ENCODE data around the gene CCL11. TPM values are rescaled to one million over a fixed set of nuclear protein-coding genes. Genes with fewer than 3 reads are reported as not detected.

CCL11 gene
- total and polyA plus RNA-seq, 2 of the 8 experiments (the other 6 are each of a cell fraction or from before 2014, with no cell fraction given), result not detected

DNA sequence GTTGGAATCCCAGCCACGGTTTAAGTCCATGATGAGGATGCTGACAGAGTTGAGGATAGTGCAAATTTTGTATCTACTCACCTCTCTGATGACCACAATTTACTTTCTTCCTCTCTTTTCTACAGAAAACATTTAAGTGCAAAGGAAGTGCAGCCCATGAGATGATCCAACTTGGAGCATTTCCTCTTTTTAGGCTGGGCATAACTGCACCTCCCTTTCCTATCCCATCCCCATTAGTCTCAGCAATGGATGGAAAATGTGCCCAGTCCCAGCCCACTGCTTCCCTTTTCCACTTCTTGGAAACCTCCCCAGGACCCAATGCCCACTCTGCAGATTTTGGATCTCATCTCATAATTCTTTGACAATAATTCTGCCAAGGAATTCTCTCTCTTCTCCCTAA is 17.1 kb downstream of the CCL11 start:
- Histone ChIP-seq H3K56ac (replicated peaks; ENCODE audit: insufficient read length, low read depth, low read length) (no peak overlapping the region), H2AK5ac (ENCODE audit: low read depth, low read length) (no peak overlapping the region), H2BK15ac (ENCODE audit: low read length) (no peak overlapping the region), H3K79me2 (ENCODE audit: control insufficient read depth in 1 of 2, insufficient read depth in 2 of 2, low read length in 2 of 2) (no peaks in the 10 kb centered on the region), H3K36me3 (ENCODE audit: control insufficient read depth in 2 of 4, insufficient read depth in 4 of 4, low read length in 3 of 4) (no peaks in the 10 kb centered on the region), H3K18ac (ENCODE audit: extremely low read depth, low read length) (no peak overlapping the region), H3K27ac (ENCODE audit: low read depth, low read length) (no peak overlapping the region), H4K91ac (replicated peaks; ENCODE audit: insufficient read length, low read length) (no peak overlapping the region), H3K27me3 (replicated peaks in 1 of 4; ENCODE audit: control insufficient read depth in 3 of 4, extremely low read depth in 1 of 4, insufficient read depth in 3 of 4, low read length in 3 of 4) (peaks cover 0 to 6% (median 4%) of the 10 kb centered on the region in 4 experiments; a peak in 4 of 7 replicates), H3K4me1 (replicated peaks in 1 of 4; ENCODE audit: control insufficient read depth in 3 of 4, insufficient read depth in 4 of 4, low read length in 3 of 4) (no peaks in the 10 kb centered on the region), H3K4me2 (ENCODE audit: insufficient read depth in 1 of 2, low read depth in 2 of 2, low read length in 2 of 2) (no peak overlapping the region), H2BK20ac (ENCODE audit: low read length) (no peak overlapping the region), H3K9me3 (ENCODE audit: insufficient read depth in 2 of 2, low read depth in 1 of 2, low read length in 1 of 2) (no peaks in the 10 kb centered on the region), H4K5ac (ENCODE audit: insufficient read length, low read depth, low read length) (no peak overlapping the region), H2AFZ (ENCODE audit: low read length) (no peak overlapping the region), H3K23me2 (ENCODE audit: low read depth, low read length) (no peaks in the 10 kb centered on the region), H2BK12ac (ENCODE audit: low read depth, low read length) (no peak overlapping the region), H3K14ac (ENCODE audit: insufficient read length) (no peak overlapping the region), H4K20me1 (replicated peaks in 1 of 2; ENCODE audit: control insufficient read depth in 1 of 2, insufficient read depth in 2 of 2, low read length in 2 of 2) (no peaks in the 10 kb centered on the region), H3K4me3 (ENCODE audit: extremely low read depth in 1 of 4, insufficient read depth in 2 of 4, low read depth in 3 of 4, low read length in 4 of 4) (no peak overlapping the region), H3K79me1 (ENCODE audit: low read depth, low read length) (no peaks in the 10 kb centered on the region), H3K23ac (ENCODE audit: insufficient read length) (no peak overlapping the region), H3K9ac (replicated peaks in 1 of 4; ENCODE audit: extremely low read depth in 1 of 4, low read depth in 3 of 4, low read length in 3 of 4) (no peak overlapping the region), H3K4ac (replicated peaks; ENCODE audit: insufficient read length, low read depth, low read length) (no peak overlapping the region), H2BK5ac (ENCODE audit: low read depth, low read length) (no peak overlapping the region), H2BK120ac (replicated peaks; ENCODE audit: low read depth, low read length) (no peak overlapping the region), H4K8ac (ENCODE audit: extremely low read depth, insufficient read depth, low read length) (no peak overlapping the region)
- ChIA-PET POLR2A (ENCODE audit: partially characterized antibody) (no interaction called here), CTCF (ENCODE audit: partially characterized antibody) (interaction anchor here (0.8 to 13.3 kb wide), 5 partner anchors 10 to 100 kb away, joined by 3 to 210 read pairs (median 5); partner anchors contain the start of genes CCL1 and CCL13)
- WGBS, 2 experiments (ENCODE audit: extremely low coverage in 1 of 2, insufficient coverage in 1 of 2, insufficient read length in 1 of 2, insufficient replicate concordance in 2 of 2, low coverage in 1 of 2, low lambda C conversion rate in 2 of 2, missing lambda C conversion rate in 1 of 2), result 82% methylated on average over 1 of the region's 1 CpG; no CpG with 5 or more reads in 1 of the 2 experiments
- FAIRE-seq, result no peak
- no peak for TF ChIP-seq ASH2L (IDR thresholded peaks at IDR 0.05; ENCODE audit: low read length)
- TF ChIP-seq RBBP5 (IDR thresholded peaks at IDR 0.05; ENCODE audit: borderline replicate concordance, low read depth, low read length), result no peak
- TF ChIP-seq ZNF274 (IDR thresholded peaks at IDR 0.05; ENCODE audit: borderline replicate concordance, extremely low read depth, low read length), result no peak
- no peak for TF ChIP-seq SRF (IDR thresholded peaks at IDR 0.05; ENCODE audit: low read depth, low read length)
- DNase-seq (ENCODE audit: low read depth in 1 of 2, low spot score in 2 of 2), result no peak
